Measurements from ENCODE around the gene CLDN5.

CLDN5 gene

GRCh38 chr22:19480789-19481188, 43.4 kb downstream of the CLDN5 start:
- TF ChIP-seq TAF1 (IDR thresholded peaks at IDR 0.05; ENCODE audit: borderline replicate concordance, insufficient read depth, low read length): no peak
- no peak for TF ChIP-seq POLR2AphosphoS5 (IDR thresholded peaks at IDR 0.05; ENCODE audit: low read depth, low read length)
- TF ChIP-seq SIN3A (IDR thresholded peaks at IDR 0.05; ENCODE audit: borderline replicate concordance, insufficient read depth, low read length): no peak
- TF ChIP-seq REST (IDR thresholded peaks at IDR 0.05; ENCODE audit: insufficient read depth in 1 of 2, low read depth in 2 of 2, low read length in 2 of 2): no peak
- TF ChIP-seq FOXP2 (optimal IDR thresholded peaks at IDR 0.05; ENCODE audit: borderline replicate concordance, extremely low read depth, extremely low read length, insufficient read depth): no peak

GRCh38 chr22:19480173-19480568, 44.0 kb downstream of the CLDN5 start:
- TF ChIP-seq POLR2AphosphoS5 (IDR thresholded peaks at IDR 0.05; ENCODE audit: low read depth, low read length) (no peak), SIN3A (IDR thresholded peaks at IDR 0.05; ENCODE audit: borderline replicate concordance, insufficient read depth, low read length) (no peak), FOXP2 (optimal IDR thresholded peaks at IDR 0.05; ENCODE audit: borderline replicate concordance, extremely low read depth, extremely low read length, insufficient read depth) (no peak), TAF1 (IDR thresholded peaks at IDR 0.05; ENCODE audit: borderline replicate concordance, insufficient read depth, low read length) (no peak), REST (IDR thresholded peaks at IDR 0.05; ENCODE audit: insufficient read depth in 1 of 2, low read depth in 2 of 2, low read length in 2 of 2) (no peak)

DNA sequence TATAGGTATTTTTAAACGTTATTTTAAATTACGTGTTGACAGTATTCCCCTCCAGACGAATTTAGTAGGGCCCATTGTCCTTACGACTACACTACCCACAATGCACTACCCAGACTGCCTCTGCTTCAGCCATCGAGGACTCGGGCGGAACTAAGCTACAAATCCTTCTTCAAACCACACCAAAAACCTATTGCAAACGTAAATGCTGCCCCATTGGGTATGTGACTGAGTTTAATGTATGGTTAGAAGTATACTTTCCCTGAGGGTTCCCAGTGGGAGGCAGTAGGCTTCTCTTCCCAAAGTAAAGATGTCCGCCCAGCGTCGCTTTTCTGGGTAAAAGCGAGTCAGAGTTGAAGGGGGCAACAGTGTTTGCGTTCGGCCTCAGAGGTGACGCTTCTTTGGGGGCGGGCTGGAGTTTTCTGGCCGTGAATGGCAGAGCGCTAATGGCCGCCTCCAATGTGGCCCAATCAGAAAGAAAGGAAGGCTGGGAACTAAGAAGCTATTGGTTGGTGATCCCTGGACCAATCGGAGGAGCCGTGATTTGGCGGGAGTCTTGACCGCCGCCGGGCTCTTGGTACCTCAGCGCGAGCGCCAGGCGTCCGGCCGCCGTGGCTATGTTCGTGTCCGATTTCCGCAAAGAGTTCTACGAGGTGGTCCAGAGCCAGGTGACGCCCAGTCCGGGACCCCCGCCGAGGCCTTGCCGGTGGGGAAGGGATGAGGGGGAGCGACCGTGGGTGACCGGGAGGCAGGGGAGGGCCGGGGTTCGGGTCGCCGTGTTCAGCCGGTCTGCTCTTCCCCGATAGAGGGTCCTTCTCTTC, 44.6 kb downstream of the CLDN5 start, which contains the start of gene CDC45:
TSS of gene CDC45 (plus strand) at position 566 of the 818 bp plus-strand sequence. CDS start at position 615, 49 bp downstream.
- no peak for TF ChIP-seq REST (IDR thresholded peaks at IDR 0.05; ENCODE audit: insufficient read depth in 1 of 2, low read depth in 2 of 2, low read length in 2 of 2)
- TF ChIP-seq POLR2AphosphoS5 (IDR thresholded peaks at IDR 0.05; ENCODE audit: low read depth, low read length): peak; percentile 48; the same call in 1 of the 2 replicates
- peak; percentile 84; the same call in 1 of the 2 replicates for TF ChIP-seq SIN3A (IDR thresholded peaks at IDR 0.05; ENCODE audit: borderline replicate concordance, insufficient read depth, low read length)
- TF ChIP-seq FOXP2 (optimal IDR thresholded peaks at IDR 0.05; ENCODE audit: borderline replicate concordance, extremely low read depth, extremely low read length, insufficient read depth): peak; percentile 1
- no peak for TF ChIP-seq TAF1 (IDR thresholded peaks at IDR 0.05; ENCODE audit: borderline replicate concordance, insufficient read depth, low read length)

DNA sequence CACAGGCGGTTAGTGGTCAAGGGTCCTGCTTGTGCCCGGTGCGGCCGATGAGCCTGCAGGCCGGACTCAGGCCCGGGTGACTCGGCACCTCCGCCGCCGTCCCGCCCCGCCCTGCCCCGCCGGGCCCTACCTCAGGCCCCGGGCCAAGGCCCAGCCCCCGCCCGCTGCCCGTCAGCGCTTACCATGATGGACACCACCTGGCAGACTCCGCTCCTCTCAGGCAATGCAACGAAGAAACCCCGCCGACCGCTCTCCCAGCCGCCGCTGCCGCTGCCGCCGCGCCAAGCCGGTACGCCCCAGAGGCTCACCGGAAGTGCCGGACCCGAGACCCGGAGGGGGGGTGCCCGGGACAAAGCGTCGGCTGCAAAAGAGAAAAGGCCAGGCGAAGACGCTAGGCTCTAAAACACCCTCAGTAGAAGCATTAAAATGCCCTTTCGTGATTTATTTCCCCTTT, 45.3 kb downstream of the CLDN5 start, which contains the start of gene UFD1:
TSS of gene UFD1 (minus strand) at position 293 of the 454 bp plus-strand sequence. CDS start at position 185, 108 bp downstream.
- TF ChIP-seq FOXP2 (optimal IDR thresholded peaks at IDR 0.05; ENCODE audit: borderline replicate concordance, extremely low read depth, extremely low read length, insufficient read depth): peak; percentile 29
- no peak; the same call in none of the 2 replicates for TF ChIP-seq POLR2AphosphoS5 (IDR thresholded peaks at IDR 0.05; ENCODE audit: low read depth, low read length)

DNA sequence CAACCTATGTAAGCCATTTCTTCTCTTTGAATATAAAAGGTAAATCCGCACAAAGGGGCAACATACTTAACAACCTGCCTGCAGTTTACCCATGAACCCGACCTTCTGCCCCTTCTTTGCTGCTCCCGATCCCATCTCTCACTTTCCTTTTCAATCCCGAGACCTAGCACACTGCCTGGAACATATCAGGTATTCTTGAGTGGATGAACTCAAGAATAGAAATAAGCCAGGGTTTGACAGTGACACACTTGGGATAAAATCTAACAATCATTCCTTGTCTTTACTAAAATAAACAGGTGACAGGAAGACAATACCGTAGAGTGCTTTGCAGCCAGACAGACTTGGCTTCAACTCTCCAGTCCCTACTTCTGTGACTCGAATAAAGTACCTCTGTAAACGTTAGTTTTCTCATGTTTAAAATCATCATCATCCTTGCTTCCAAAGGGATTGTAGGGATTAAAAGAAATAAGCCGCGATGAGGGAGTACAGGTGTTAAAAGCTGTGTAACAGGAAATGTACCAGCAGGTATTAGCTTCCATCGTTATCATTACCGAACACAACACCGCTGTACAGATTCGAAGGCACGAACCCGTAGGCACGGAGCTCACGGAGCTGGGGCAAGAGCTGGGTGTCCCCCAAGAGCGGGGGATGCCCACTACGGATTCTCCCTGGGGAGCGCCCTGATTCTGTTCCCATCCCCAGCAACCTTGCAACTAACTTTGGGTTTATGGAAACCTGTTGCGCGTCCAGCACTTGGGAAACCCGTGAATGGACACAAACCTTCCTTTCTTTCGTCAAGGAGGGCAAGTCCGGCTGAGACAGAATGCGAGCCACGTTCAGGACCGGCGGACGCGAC, 45.9 kb downstream of the CLDN5 start:
- no peak for TF ChIP-seq POLR2AphosphoS5 (IDR thresholded peaks at IDR 0.05; ENCODE audit: low read depth, low read length)
- no peak for TF ChIP-seq FOXP2 (optimal IDR thresholded peaks at IDR 0.05; ENCODE audit: borderline replicate concordance, extremely low read depth, extremely low read length, insufficient read depth)
